ENCODE data around the gene CRYBB1.
"Not testable (repeated sequence)": the region's sequence is repeated elsewhere in the genome, so short reads cannot be mapped to it uniquely, and the experiment has no call there.

CRYBB1 gene

GRCh38 chr22:26636296-26636695 lies 18.5 kb upstream of the CRYBB1 start:
- no peak for DNase-seq (ENCODE audit: low spot score)

- DNase-seq (ENCODE audit: low spot score), result no peak
These were observed 17.3 kb upstream of the CRYBB1 start for GRCh38 chr22:26635117-26635516.

- DNase-seq (ENCODE audit: low spot score), result no peak
These were observed 16.4 kb upstream of the CRYBB1 start for GRCh38 chr22:26634189-26634588.

- no peak for DNase-seq (ENCODE audit: low spot score)
These were observed 14.8 kb upstream of the CRYBB1 start for GRCh38 chr22:26632422-26633155.

GRCh38 chr22:26631282-26631681 lies 13.5 kb upstream of the CRYBB1 start:
- no peak for DNase-seq (ENCODE audit: low spot score)

GRCh38 chr22:26629988-26630761 lies 12.3 kb upstream of the CRYBB1 start:
- DNase-seq (ENCODE audit: low spot score), result no peak

GRCh38 chr22:26624803-26625202 lies 7.0 kb upstream of the CRYBB1 start:
- no peak for DNase-seq (ENCODE audit: low spot score)

- no peak for DNase-seq (ENCODE audit: low spot score)
These were observed 6.2 kb upstream of the CRYBB1 start for GRCh38 chr22:26623984-26624383.

- DNase-seq (ENCODE audit: low spot score), result no peak
These were observed 3.8 kb upstream of the CRYBB1 start, which contains the start of gene CRYBA4 for GRCh38 chr22:26621663-26622062. CRYBA4 (plus strand) TSS chr22:26621963; CDS start chr22:26622597, 634 bp downstream.

GRCh38 chr22:26620197-26620596 lies 2.4 kb upstream of the CRYBB1 start:
- no peak for DNase-seq (ENCODE audit: low spot score)

- no peak for DNase-seq (ENCODE audit: low spot score)
These were observed 1.7 kb upstream of the CRYBB1 start for GRCh38 chr22:26619510-26619909.

GRCh38 chr22:26618455-26618854 lies 628 bp upstream of the CRYBB1 start:
- no peak for DNase-seq (ENCODE audit: low spot score)

- DNase-seq (ENCODE audit: low spot score), result no peak
These were observed 1.2 kb downstream of the CRYBB1 start for GRCh38 chr22:26616650-26617049.

GRCh38 chr22:26615830-26616435 lies 1.9 kb downstream of the CRYBB1 start:
- no peak for DNase-seq (ENCODE audit: low spot score)

GRCh38 chr22:26615149-26615548 lies 2.7 kb downstream of the CRYBB1 start:
- DNase-seq (ENCODE audit: low spot score), result no peak

- no peak for DNase-seq (ENCODE audit: low spot score)
These were observed 3.5 kb downstream of the CRYBB1 start for GRCh38 chr22:26614322-26614721.

- not testable (repeated sequence) for DNase-seq (ENCODE audit: low spot score)
These were observed 4.1 kb downstream of the CRYBB1 start for GRCh38 chr22:26613753-26614152.

- DNase-seq (ENCODE audit: low spot score), result no peak
These were observed 5.2 kb downstream of the CRYBB1 start for GRCh38 chr22:26612652-26613051.

- no peak for DNase-seq (ENCODE audit: low spot score)
These were observed 6.8 kb downstream of the CRYBB1 start for GRCh38 chr22:26610996-26611395.

- no peak for DNase-seq (ENCODE audit: low spot score)
These were observed 7.5 kb downstream of the CRYBB1 start for GRCh38 chr22:26610072-26610958.

- DNase-seq (ENCODE audit: low spot score), result no peak
These were observed 8.5 kb downstream of the CRYBB1 start for GRCh38 chr22:26609287-26609686.

GRCh38 chr22:26608129-26608528 lies 9.7 kb downstream of the CRYBB1 start:
- no peak for DNase-seq (ENCODE audit: low spot score)
